ENCODE data around the gene ENPP6. TPM values are rescaled to one million over a fixed set of nuclear protein-coding genes. Genes with fewer than 3 reads are reported as not detected.

Gene ENPP6
- under 1 TPM in 1 of 4 donors, not detected in 3; 0.97 TPM for total RNA-seq

GRCh38 chr4:184217634-184218033 lies at the start of gene ENPP6:
TSS of gene ENPP6 (minus strand) at chr4:184217873. CDS start at chr4:184217819, 54 bp downstream.
- intact Hi-C loops (cut with DNase I; ENCODE audit: low total_unique reads) = no loop called here
- no peaks in the 10 kb centered on the region for H3K9me3 ChIP-seq
- no peak within 1 kb of the TSS for H3K27ac ChIP-seq
- no peak for DNase-seq
- no peaks in the 10 kb centered on the region for H3K27me3 ChIP-seq
- no peaks in the 10 kb centered on the region for H3K36me3 ChIP-seq
- H3K4me3 ChIP-seq = peak within 1 kb of the TSS in 1 of 2 donors; percentile 18
- H3K4me1 ChIP-seq = no peaks in the 10 kb centered on the region
- TF ChIP-seq POLR2A (IDR thresholded peaks at IDR 0.05) (no peak), CTCF (IDR thresholded peaks at IDR 0.05) (no peak)

- Histone ChIP-seq H3K4me3 (no peak overlapping the region), H3K4me1 (no peaks in the 10 kb centered on the region), H3K9me3 (no peaks in the 10 kb centered on the region), H3K27me3 (no peaks in the 10 kb centered on the region), H3K36me3 (no peaks in the 10 kb centered on the region), H3K27ac (no peak overlapping the region)
- intact Hi-C loops (cut with DNase I; ENCODE audit: low total_unique reads) = no loop called here
- TF ChIP-seq CTCF (IDR thresholded peaks at IDR 0.05) (no peak), POLR2A (IDR thresholded peaks at IDR 0.05) (no peak)
- no peak for DNase-seq
Measured at GRCh38 chr4:184267206-184267608, 49.5 kb upstream of the ENPP6 start.

- intact Hi-C loops (cut with DNase I; ENCODE audit: low total_unique reads) = no loop called here
- Histone ChIP-seq H3K27ac (no peak overlapping the region), H3K4me1 (no peaks in the 10 kb centered on the region), H3K9me3 (no peaks in the 10 kb centered on the region), H3K4me3 (no peak overlapping the region), H3K36me3 (no peaks in the 10 kb centered on the region), H3K27me3 (no peaks in the 10 kb centered on the region)
- TF ChIP-seq CTCF (IDR thresholded peaks at IDR 0.05) (no peak), POLR2A (IDR thresholded peaks at IDR 0.05) (no peak)
- no peak for DNase-seq
Measured at GRCh38 chr4:184265546-184266351, 48.1 kb upstream of the ENPP6 start.

- no peak overlapping the region for H3K27ac ChIP-seq
- H3K4me1 ChIP-seq = no peaks in the 10 kb centered on the region
- intact Hi-C loops (cut with DNase I; ENCODE audit: low total_unique reads) = no loop called here
Measured at GRCh38 chr4:184263910-184264732, 46.4 kb upstream of the ENPP6 start.

More at GRCh38 chr4:184263910-184264732, 46.4 kb upstream of the ENPP6 start:
- Histone ChIP-seq H3K36me3 (no peaks in the 10 kb centered on the region), H3K27me3 (no peaks in the 10 kb centered on the region), H3K9me3 (no peaks in the 10 kb centered on the region), H3K4me3 (no peak overlapping the region)
- peak; percentile 91 to 95 for DNase-seq
- TF ChIP-seq POLR2A (IDR thresholded peaks at IDR 0.05) (no peak), CTCF (IDR thresholded peaks at IDR 0.05) (peak; percentile 79 to 93 (median 85))

Data from uterus (tissue), 4 donors.